GM19193 (cell line): ENCODE measurements around the gene IFT122.

Experiments used
- POLR2A ChIP-seq: IDR thresholded peaks from 4 replicates; pipeline ENCODE4 v1.6.1; 2011; ENCODE audit not compliant: insufficient read depth, insufficient read length; ENCODE audit errors: extremely low read depth

The IFT122 gene

GRCh38 chr3:129460155-129460554 is 20.1 kb downstream of the IFT122 start:
- TF ChIP-seq POLR2A = no peak

- no peak for TF ChIP-seq POLR2A
Observed at GRCh38 chr3:129460572-129460971, 20.5 kb downstream of the IFT122 start.

GRCh38 chr3:129461022-129461421 is 21.0 kb downstream of the IFT122 start:
- no peak for TF ChIP-seq POLR2A

- TF ChIP-seq POLR2A = no peak
Observed at GRCh38 chr3:129461461-129462146, 21.6 kb downstream of the IFT122 start.

GRCh38 chr3:129462361-129462968 is 22.4 kb downstream of the IFT122 start:
- TF ChIP-seq POLR2A = no peak

- no peak for TF ChIP-seq POLR2A
Observed at GRCh38 chr3:129463094-129463493, 23.1 kb downstream of the IFT122 start.

- TF ChIP-seq POLR2A = no peak
Observed at GRCh38 chr3:129463716-129464115, 23.7 kb downstream of the IFT122 start.

GRCh38 chr3:129467932-129468331 is 27.9 kb downstream of the IFT122 start:
- TF ChIP-seq POLR2A = no peak

- no peak for TF ChIP-seq POLR2A
Observed at GRCh38 chr3:129469026-129469425, 29.0 kb downstream of the IFT122 start.

GRCh38 chr3:129470861-129471260 is 30.8 kb downstream of the IFT122 start:
- no peak for TF ChIP-seq POLR2A

GRCh38 chr3:129473067-129473768 is 33.2 kb downstream of the IFT122 start:
- no peak for TF ChIP-seq POLR2A

- TF ChIP-seq POLR2A = no peak
Observed at GRCh38 chr3:129473769-129474152, 33.7 kb downstream of the IFT122 start.

- no peak for TF ChIP-seq POLR2A
Observed at GRCh38 chr3:129474984-129475804, 35.2 kb downstream of the IFT122 start.

- no peak for TF ChIP-seq POLR2A
Observed at GRCh38 chr3:129475863-129476262, 35.8 kb downstream of the IFT122 start.

GRCh38 chr3:129476586-129476985 is 36.6 kb downstream of the IFT122 start:
- TF ChIP-seq POLR2A = no peak
